ENCODE results near the gene NSUN7. TPM values are rescaled to one million over a fixed set of nuclear protein-coding genes. Genes with fewer than 3 reads are reported as not detected.

NSUN7 gene
- polyA plus RNA-seq, 4 donors: 1.1 to 21.7 (median 3.3) TPM

- Histone ChIP-seq H3K36me3 (ENCODE audit: control insufficient read depth in 3 of 3, insufficient read depth in 2 of 3, low read depth in 1 of 3, low read length in 3 of 3) (peaks cover 0 to 12% (median 0%) of the 10 kb centered on the region in 3 donors), H3K9me3 (ENCODE audit: control insufficient read depth in 2 of 2, insufficient read depth in 1 of 2, low read depth in 1 of 2, low read length in 1 of 2) (no peaks in the 10 kb centered on the region), H3K4me3 (ENCODE audit: low read depth in 1 of 3, low read length in 3 of 3) (no peak overlapping the region), H3K27me3 (ENCODE audit: control insufficient read depth in 3 of 3, insufficient read depth in 3 of 3, low read length in 3 of 3) (no peaks in the 10 kb centered on the region), H3K4me1 (ENCODE audit: control insufficient read depth in 3 of 3, insufficient read depth in 2 of 3, low read depth in 1 of 3, low read length in 2 of 3) (peaks cover 0 to 3% (median 0%) of the 10 kb centered on the region in 3 donors), H3K27ac (ENCODE audit: low read depth in 1 of 3, low read length in 2 of 3) (no peak overlapping the region)
- whole genome bisulfite sequencing, 3 donors: 96 to 97% (median 97%) methylated on average over 12 of the region's 12 CpGs
- FAIRE-seq (no peak), DNase-seq (no peak)
Measured at GRCh38 chr4:40785727-40786126, 36.0 kb downstream of the NSUN7 start.

- Histone ChIP-seq H3K27ac (ENCODE audit: low read depth in 1 of 3, low read length in 2 of 3) (no peak overlapping the region), H3K27me3 (ENCODE audit: control insufficient read depth in 3 of 3, insufficient read depth in 3 of 3, low read length in 3 of 3) (no peaks in the 10 kb centered on the region), H3K4me1 (ENCODE audit: control insufficient read depth in 3 of 3, insufficient read depth in 2 of 3, low read depth in 1 of 3, low read length in 2 of 3) (peaks cover 0 to 3% (median 0%) of the 10 kb centered on the region in 3 donors), H3K4me3 (ENCODE audit: low read depth in 1 of 3, low read length in 3 of 3) (no peak overlapping the region), H3K36me3 (ENCODE audit: control insufficient read depth in 3 of 3, insufficient read depth in 2 of 3, low read depth in 1 of 3, low read length in 3 of 3) (peaks cover 0 to 2% (median 0%) of the 10 kb centered on the region in 3 donors), H3K9me3 (ENCODE audit: control insufficient read depth in 2 of 2, insufficient read depth in 1 of 2, low read depth in 1 of 2, low read length in 1 of 2) (no peaks in the 10 kb centered on the region)
- 83 to 90% (median 88%) methylated on average over 2 of the region's 2 CpGs for WGBS, 3 donors
- DNase-seq (peak in 1 of 2 donors; percentile 11), FAIRE-seq (no peak)
Measured at GRCh38 chr4:40788331-40788730, 38.6 kb downstream of the NSUN7 start.

- peaks cover 0 to 2% (median 0%) of the 10 kb centered on the region in 3 donors for H3K36me3 ChIP-seq (ENCODE audit: control insufficient read depth in 3 of 3, insufficient read depth in 2 of 3, low read depth in 1 of 3, low read length in 3 of 3)
- no peaks in the 10 kb centered on the region for H3K9me3 ChIP-seq (ENCODE audit: control insufficient read depth in 2 of 2, insufficient read depth in 1 of 2, low read depth in 1 of 2, low read length in 1 of 2)
- no peak overlapping the region for H3K27ac ChIP-seq (ENCODE audit: low read depth in 1 of 3, low read length in 2 of 3)
- peaks cover 0 to 3% (median 0%) of the 10 kb centered on the region in 3 donors for H3K4me1 ChIP-seq (ENCODE audit: control insufficient read depth in 3 of 3, insufficient read depth in 2 of 3, low read depth in 1 of 3, low read length in 2 of 3)
- H3K4me3 ChIP-seq (ENCODE audit: low read depth in 1 of 3, low read length in 3 of 3): no peak overlapping the region
- FAIRE-seq: no peak
- H3K27me3 ChIP-seq (ENCODE audit: control insufficient read depth in 3 of 3, insufficient read depth in 3 of 3, low read length in 3 of 3): no peaks in the 10 kb centered on the region
- 69 to 88% (median 86%) methylated on average over 1 of the region's 1 CpG for WGBS, 3 donors
- no peak for DNase-seq
Measured at GRCh38 chr4:40789031-40789430, 39.3 kb downstream of the NSUN7 start.

- Histone ChIP-seq H3K9me3 (ENCODE audit: control insufficient read depth in 2 of 2, insufficient read depth in 1 of 2, low read depth in 1 of 2, low read length in 1 of 2) (no peaks in the 10 kb centered on the region), H3K4me1 (ENCODE audit: control insufficient read depth in 3 of 3, insufficient read depth in 2 of 3, low read depth in 1 of 3, low read length in 2 of 3) (peaks cover 0 to 3% (median 0%) of the 10 kb centered on the region in 3 donors), H3K36me3 (ENCODE audit: control insufficient read depth in 3 of 3, insufficient read depth in 2 of 3, low read depth in 1 of 3, low read length in 3 of 3) (peaks cover 0 to 2% (median 0%) of the 10 kb centered on the region in 3 donors), H3K27me3 (ENCODE audit: control insufficient read depth in 3 of 3, insufficient read depth in 3 of 3, low read length in 3 of 3) (no peaks in the 10 kb centered on the region), H3K27ac (ENCODE audit: low read depth in 1 of 3, low read length in 2 of 3) (no peak overlapping the region), H3K4me3 (ENCODE audit: low read depth in 1 of 3, low read length in 3 of 3) (no peak overlapping the region)
- 76 to 89% (median 84%) methylated on average over 3 of the region's 3 CpGs for WGBS, 3 donors
- FAIRE-seq (no peak), DNase-seq (peak; percentile 24 to 52)
Measured at GRCh38 chr4:40789771-40790170, 40.0 kb downstream of the NSUN7 start.

GRCh38 chr4:40800064-40800463, 50.3 kb downstream of the NSUN7 start:
- no peak overlapping the region for H3K27ac ChIP-seq (ENCODE audit: low read depth in 1 of 3, low read length in 2 of 3)
- 74 to 84% (median 82%) methylated on average over 3 of the region's 3 CpGs for WGBS, 3 donors
- no peak for FAIRE-seq
- no peak for DNase-seq
- no peaks in the 10 kb centered on the region for H3K4me1 ChIP-seq (ENCODE audit: control insufficient read depth in 3 of 3, insufficient read depth in 2 of 3, low read depth in 1 of 3, low read length in 2 of 3)
- H3K36me3 ChIP-seq (ENCODE audit: control insufficient read depth in 3 of 3, insufficient read depth in 2 of 3, low read depth in 1 of 3, low read length in 3 of 3): peaks cover 0 to 7% (median 0%) of the 10 kb centered on the region in 3 donors
- H3K27me3 ChIP-seq (ENCODE audit: control insufficient read depth in 3 of 3, insufficient read depth in 3 of 3, low read length in 3 of 3): no peaks in the 10 kb centered on the region
- H3K4me3 ChIP-seq (ENCODE audit: low read depth in 1 of 3, low read length in 3 of 3): no peak overlapping the region
- no peaks in the 10 kb centered on the region for H3K9me3 ChIP-seq (ENCODE audit: control insufficient read depth in 2 of 2, insufficient read depth in 1 of 2, low read depth in 1 of 2, low read length in 1 of 2)

GRCh38 chr4:40804598-40804997, 54.8 kb downstream of the NSUN7 start:
- no peak for FAIRE-seq
- no peak overlapping the region for H3K4me3 ChIP-seq (ENCODE audit: low read depth in 1 of 3, low read length in 3 of 3)
- H3K27me3 ChIP-seq (ENCODE audit: control insufficient read depth in 3 of 3, insufficient read depth in 3 of 3, low read length in 3 of 3): no peaks in the 10 kb centered on the region
- peaks cover 0 to 11% (median 0%) of the 10 kb centered on the region in 3 donors for H3K4me1 ChIP-seq (ENCODE audit: control insufficient read depth in 3 of 3, insufficient read depth in 2 of 3, low read depth in 1 of 3, low read length in 2 of 3)
- WGBS, 3 donors: 93 to 100% (median 96%) methylated on average over 2 of the region's 2 CpGs
- no peaks in the 10 kb centered on the region for H3K9me3 ChIP-seq (ENCODE audit: control insufficient read depth in 2 of 2, insufficient read depth in 1 of 2, low read depth in 1 of 2, low read length in 1 of 2)
- no peak for DNase-seq
- no peak overlapping the region for H3K27ac ChIP-seq (ENCODE audit: low read depth in 1 of 3, low read length in 2 of 3)
- H3K36me3 ChIP-seq (ENCODE audit: control insufficient read depth in 3 of 3, insufficient read depth in 2 of 3, low read depth in 1 of 3, low read length in 3 of 3): no peaks in the 10 kb centered on the region

- 67 to 76% (median 76%) methylated on average over 8 of the region's 8 CpGs for WGBS, 3 donors
- no peaks in the 10 kb centered on the region for H3K36me3 ChIP-seq (ENCODE audit: control insufficient read depth in 3 of 3, insufficient read depth in 2 of 3, low read depth in 1 of 3, low read length in 3 of 3)
- no peak overlapping the region for H3K4me3 ChIP-seq (ENCODE audit: low read depth in 1 of 3, low read length in 3 of 3)
- DNase-seq: peak; percentile 7 to 69
- peaks cover 0 to 11% (median 0%) of the 10 kb centered on the region in 3 donors for H3K4me1 ChIP-seq (ENCODE audit: control insufficient read depth in 3 of 3, insufficient read depth in 2 of 3, low read depth in 1 of 3, low read length in 2 of 3)
- H3K27me3 ChIP-seq (ENCODE audit: control insufficient read depth in 3 of 3, insufficient read depth in 3 of 3, low read length in 3 of 3): no peaks in the 10 kb centered on the region
- no peak for FAIRE-seq
- peak overlapping the region in 1 of 3 donors; percentile 62 for H3K27ac ChIP-seq (ENCODE audit: low read depth in 1 of 3, low read length in 2 of 3)
- no peaks in the 10 kb centered on the region for H3K9me3 ChIP-seq (ENCODE audit: control insufficient read depth in 2 of 2, insufficient read depth in 1 of 2, low read depth in 1 of 2, low read length in 1 of 2)
Measured at GRCh38 chr4:40808926-40809457, 59.2 kb downstream of the NSUN7 start.

GRCh38 chr4:40811956-40812355, 62.2 kb downstream of the NSUN7 start:
- FAIRE-seq (no peak), DNase-seq (no peak)
- H3K36me3 ChIP-seq (ENCODE audit: control insufficient read depth in 3 of 3, insufficient read depth in 2 of 3, low read depth in 1 of 3, low read length in 3 of 3): peaks cover 0 to 3% (median 2%) of the 10 kb centered on the region in 3 donors
- WGBS, 3 donors: 74 to 87% (median 78%) methylated on average over 7 of the region's 7 CpGs
- no peak overlapping the region for H3K4me3 ChIP-seq (ENCODE audit: low read depth in 1 of 3, low read length in 3 of 3)
- H3K9me3 ChIP-seq (ENCODE audit: control insufficient read depth in 2 of 2, insufficient read depth in 1 of 2, low read depth in 1 of 2, low read length in 1 of 2): no peaks in the 10 kb centered on the region
- peak overlapping the region in 1 of 3 donors; percentile 49 for H3K27ac ChIP-seq (ENCODE audit: low read depth in 1 of 3, low read length in 2 of 3)
- H3K27me3 ChIP-seq (ENCODE audit: control insufficient read depth in 3 of 3, insufficient read depth in 3 of 3, low read length in 3 of 3): no peaks in the 10 kb centered on the region
- H3K4me1 ChIP-seq (ENCODE audit: control insufficient read depth in 3 of 3, insufficient read depth in 2 of 3, low read depth in 1 of 3, low read length in 2 of 3): peaks cover 0 to 11% (median 0%) of the 10 kb centered on the region in 3 donors

GRCh38 chr4:40812386-40812785, 62.6 kb downstream of the NSUN7 start:
- no peaks in the 10 kb centered on the region for H3K9me3 ChIP-seq (ENCODE audit: control insufficient read depth in 2 of 2, insufficient read depth in 1 of 2, low read depth in 1 of 2, low read length in 1 of 2)
- WGBS, 3 donors: 87 to 90% (median 88%) methylated on average over 8 of the region's 8 CpGs
- peaks cover 0 to 6% (median 2%) of the 10 kb centered on the region in 3 donors for H3K36me3 ChIP-seq (ENCODE audit: control insufficient read depth in 3 of 3, insufficient read depth in 2 of 3, low read depth in 1 of 3, low read length in 3 of 3)
- peak overlapping the region in 1 of 3 donors; percentile 49 for H3K27ac ChIP-seq (ENCODE audit: low read depth in 1 of 3, low read length in 2 of 3)
- no peak for DNase-seq
- no peak overlapping the region for H3K4me3 ChIP-seq (ENCODE audit: low read depth in 1 of 3, low read length in 3 of 3)
- H3K27me3 ChIP-seq (ENCODE audit: control insufficient read depth in 3 of 3, insufficient read depth in 3 of 3, low read length in 3 of 3): no peaks in the 10 kb centered on the region
- FAIRE-seq: no peak
- peaks cover 0 to 11% (median 0%) of the 10 kb centered on the region in 3 donors for H3K4me1 ChIP-seq (ENCODE audit: control insufficient read depth in 3 of 3, insufficient read depth in 2 of 3, low read depth in 1 of 3, low read length in 2 of 3)

All from small intestine (tissue), 7 donors.